K562 (cell line): ENCODE measurements around the gene SHISA9.

Experiments used
- ATF4 ChIP-seq: fragments of 450-650 bp; formaldehyde crosslinking; IDR thresholded peaks from 2 replicates; pipeline ENCODE4 v1.4.0; 2022; ENCODE audit warnings: mild to moderate bottlenecking, moderate library complexity
- ATF6 ChIP-seq: sonication (generic); formaldehyde crosslinking; IDR thresholded peaks from 2 replicates; pipeline ENCODE4 v1.4.0; 2020; ENCODE audit warnings: mild to moderate bottlenecking, missing genetic modification reagents
- CREB3 ChIP-seq: fragments of 450-650 bp; conservative IDR thresholded peaks from 2 replicates; pipeline ENCODE4 v1.6.1; 2016; ENCODE audit warnings: missing genetic modification characterization, low read depth, mild to moderate bottlenecking, missing compliant biosample characterization, moderate library complexity
- CREB5 ChIP-seq: fragments of 250-450 bp; sonication (Bioruptor Pico); IDR thresholded peaks from 2 replicates; pipeline ENCODE4 v1.5.0; 2020; ENCODE audit warnings: mild to moderate bottlenecking
- CTCF ChIP-seq, 3 experiments: IDR thresholded peaks in 2 of 3; conservative IDR thresholded peaks in 1 of 3; 2 replicates each; pipeline ENCODE4 v1.5.1; 2011 to 2012; ENCODE audit warnings: low read length in 3 of 3, mild to moderate bottlenecking in 3 of 3, control low read depth in 2 of 3, improper control_type of control experiment in 1 of 3, inconsistent platforms in 1 of 3, low read depth in 1 of 3, mixed read lengths in 1 of 3, moderate library complexity in 1 of 3; ENCODE audit not compliant: insufficient read depth in 2 of 3
- POLR2H ChIP-seq: IDR thresholded peaks from 2 replicates; pipeline ENCODE4 v1.6.1; 2016; ENCODE audit warnings: missing genetic modification characterization, low read depth, mild to moderate bottlenecking, control low read depth, missing compliant biosample characterization, moderate library complexity
- PYGO2 ChIP-seq: fragments of 450-650 bp; IDR thresholded peaks from 2 replicates; pipeline ENCODE4 v1.6.1; 2016; ENCODE audit warnings: mild to moderate bottlenecking, missing genetic modification characterization, moderate library complexity, missing compliant biosample characterization
- RFX5 ChIP-seq: IDR thresholded peaks from 2 replicates; pipeline ENCODE4 v1.6.1; 2011; ENCODE audit warnings: low read depth, mild to moderate bottlenecking, improper control_type of control experiment, low read length
- STAT6 ChIP-seq: sonication (generic); formaldehyde crosslinking; IDR thresholded peaks from 2 replicates; pipeline ENCODE4 v1.8.1; 2023; ENCODE audit warnings: mild to moderate bottlenecking, missing genetic modification reagents
- WHSC1 ChIP-seq: IDR thresholded peaks from one replicate; pipeline ENCODE4 v1.6.1; 2012; ENCODE audit warnings: low read length, control low read depth, inconsistent platforms
- ZBTB43 ChIP-seq: sonication (generic); formaldehyde crosslinking; IDR thresholded peaks from 2 replicates; pipeline ENCODE4 v1.8.0; 2023; ENCODE audit warnings: mild to moderate bottlenecking, missing genetic modification reagents

- TF ChIP-seq RFX5 (no peak), CREB5 (no peak), ZBTB43 (CRISPR knock-in tag) (no peak), POLR2H (tag) (no peak), ATF4 (no peak), CREB3 (tag) (no peak), ATF6 (CRISPR knock-in tag) (no peak), PYGO2 (tag) (no peak), WHSC1 (no peak), CTCF (IDR thresholded peaks at IDR 0.05 in 2 of 3, conservative IDR thresholded peaks at IDR 0.05 in 1 of 3; ENCODE audit: insufficient read depth in 2 of 3, low read depth in 1 of 3, low read length in 3 of 3) (no peak), STAT6 (no peak)
These were observed 255.7 kb downstream of the SHISA9 start for GRCh38 chr16:13157082-13157481.
